ENCODE data around the gene LRP1B.
A peak's percentile ranks its signal among the peaks of the same experiment; 100 is the strongest.

Gene LRP1B

DNA sequence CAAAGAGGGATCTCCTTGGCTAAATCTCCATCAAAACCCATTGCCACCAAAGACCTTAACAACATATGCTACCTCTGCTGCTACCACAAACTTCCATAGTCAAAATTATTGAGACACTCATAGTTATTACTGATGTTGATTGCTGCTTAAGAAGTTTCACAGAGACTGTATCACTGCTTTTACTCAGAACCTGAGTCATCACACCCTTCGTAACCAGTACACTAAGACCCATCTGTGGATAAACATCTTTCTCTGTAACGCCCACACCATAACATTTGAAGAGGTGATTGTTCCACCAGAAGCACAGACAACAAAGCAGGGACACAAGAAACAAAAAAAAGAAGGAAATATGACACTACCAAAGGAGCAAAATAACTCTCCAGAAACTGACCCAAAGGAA, 1563.1 kb downstream of the LRP1B start:
- no peak for DNase-seq

DNA sequence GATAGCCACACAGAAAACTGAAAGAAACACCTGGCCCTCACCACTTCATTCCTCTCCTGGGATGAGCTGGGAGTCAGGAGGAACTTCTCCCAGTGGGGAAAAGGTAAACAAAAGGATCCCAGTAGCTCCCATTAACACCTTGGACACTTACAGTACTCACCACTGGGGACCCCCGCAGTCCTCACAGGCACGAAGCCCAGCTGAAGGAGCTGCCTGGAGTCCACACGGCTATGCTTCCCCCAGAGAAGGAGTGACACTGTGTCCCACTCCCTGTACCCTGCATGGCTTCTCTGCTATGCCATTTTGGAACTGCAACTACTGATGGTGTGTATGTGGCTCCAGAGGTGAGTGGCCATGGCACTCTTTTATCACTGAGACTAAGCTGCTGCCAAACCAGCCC, 1565.1 kb downstream of the LRP1B start:
- DNase-seq = no peak

DNA sequence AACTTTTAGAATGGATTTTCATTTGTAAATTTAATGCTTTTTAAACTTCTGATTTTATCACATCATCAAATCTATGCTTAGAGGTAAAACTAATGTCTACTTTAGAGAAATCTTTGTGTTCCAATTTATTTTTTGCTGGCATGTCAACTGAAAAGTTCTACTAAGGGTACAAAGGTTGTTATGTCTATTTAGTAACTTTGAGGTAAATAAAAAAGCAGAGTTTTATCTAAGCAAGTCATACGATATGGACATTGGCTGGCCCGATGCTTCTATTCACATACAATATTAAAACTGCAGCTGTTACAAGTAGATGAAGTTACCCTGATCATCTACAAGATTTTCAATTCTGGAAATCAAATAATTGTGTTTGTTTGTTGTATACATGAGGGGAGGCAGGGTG, 1575.1 kb downstream of the LRP1B start:
- DNase-seq = no peak

DNA sequence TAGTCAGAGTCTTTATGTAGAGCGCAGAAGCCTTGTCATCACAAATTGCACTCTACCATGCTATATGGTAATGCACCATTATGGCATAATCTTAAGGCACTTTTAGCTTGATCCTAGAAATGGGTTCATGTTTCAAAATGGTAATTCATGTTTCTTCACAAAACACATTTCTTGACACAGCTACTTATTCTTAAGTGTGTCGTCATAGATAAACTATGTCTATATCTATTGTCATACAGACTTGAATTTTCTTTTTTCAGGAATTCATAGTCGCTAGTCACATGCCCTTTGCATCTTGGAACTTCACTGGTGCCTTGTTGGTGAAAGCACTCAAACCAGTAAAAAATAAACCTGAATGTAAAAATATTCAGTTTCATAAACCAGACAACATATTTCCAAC, 1578.2 kb downstream of the LRP1B start:
- no peak for DNase-seq

DNA sequence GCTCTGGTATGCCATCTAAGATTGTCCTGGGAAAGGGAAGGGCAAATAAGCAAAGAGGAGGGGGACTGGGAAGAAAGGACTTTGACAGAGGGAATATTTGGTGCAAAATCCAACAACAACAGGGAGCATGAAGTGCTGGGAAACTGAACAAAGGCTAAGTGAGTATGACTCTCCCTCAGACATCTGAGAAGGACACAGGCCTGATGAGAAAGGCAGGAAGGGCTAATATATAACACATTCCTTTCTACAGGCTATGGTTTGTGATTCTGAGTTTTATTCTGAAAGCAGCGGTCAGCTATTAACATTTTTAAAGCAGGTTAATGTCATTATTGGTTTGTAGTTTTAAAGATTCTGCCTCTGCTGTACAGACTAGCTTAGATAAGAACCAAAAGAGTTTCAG, 1579.5 kb downstream of the LRP1B start:
- DNase-seq = no peak

DNA sequence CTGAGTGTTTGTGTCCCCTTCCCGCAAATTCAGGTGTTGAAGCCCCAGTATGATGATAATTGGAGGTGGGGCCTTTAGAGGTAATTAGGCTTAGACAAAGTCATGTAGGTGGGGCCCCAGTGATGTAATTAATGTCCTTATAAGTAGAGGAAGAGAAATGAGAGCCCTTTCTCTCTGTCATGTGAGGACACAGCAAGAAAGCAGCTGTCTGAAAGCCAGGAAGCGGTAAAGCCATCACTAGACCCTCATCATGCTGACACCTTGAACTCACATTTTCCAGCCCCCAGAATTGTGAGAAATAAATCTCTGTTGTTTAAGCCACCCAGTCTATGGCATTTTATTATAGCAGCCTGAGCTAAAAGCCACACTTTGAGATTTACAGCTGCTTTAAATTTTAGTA, 1580.0 kb downstream of the LRP1B start:
- DNase-seq = no peak

DNA sequence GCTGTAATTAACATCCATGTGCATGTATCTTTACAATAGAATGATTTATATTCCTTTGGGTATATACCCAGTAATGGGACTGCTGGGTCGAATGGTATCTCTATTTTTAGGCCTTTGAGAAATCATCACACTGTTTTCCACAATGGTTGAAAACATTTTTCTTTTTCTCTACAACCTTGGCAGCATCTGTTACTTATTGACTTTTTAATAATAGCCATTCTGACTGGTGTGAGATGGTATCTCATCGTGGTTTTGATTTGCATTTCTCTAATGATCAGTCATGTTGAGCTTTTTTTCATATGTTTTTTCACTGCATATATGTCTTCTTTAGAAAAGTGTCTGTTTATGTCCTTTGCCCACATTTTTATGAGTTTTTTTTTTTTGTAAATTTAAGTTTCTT, 1586.0 kb downstream of the LRP1B start:
- peak in 1 of 2 experiments; percentile 8 for DNase-seq

DNA sequence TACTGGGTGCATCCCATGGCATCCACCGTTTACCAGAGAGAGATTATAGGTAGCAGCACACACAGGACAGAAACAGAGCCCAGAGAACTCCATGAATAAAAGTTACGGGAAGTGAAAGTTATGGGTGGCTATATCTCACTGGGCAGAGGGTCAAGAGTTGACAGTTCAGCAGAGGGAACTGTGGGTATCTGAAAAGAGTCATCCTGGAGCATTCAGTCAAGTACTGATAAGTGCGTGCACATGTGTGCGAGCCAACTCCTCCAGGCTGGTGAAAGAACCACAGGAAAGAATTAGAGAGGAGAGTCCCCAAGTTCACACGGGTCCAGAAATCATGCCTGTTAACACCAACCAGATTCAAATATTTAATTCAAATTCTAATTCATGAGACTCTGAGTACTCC, 1588.2 kb downstream of the LRP1B start:
- no peak for DNase-seq

DNA sequence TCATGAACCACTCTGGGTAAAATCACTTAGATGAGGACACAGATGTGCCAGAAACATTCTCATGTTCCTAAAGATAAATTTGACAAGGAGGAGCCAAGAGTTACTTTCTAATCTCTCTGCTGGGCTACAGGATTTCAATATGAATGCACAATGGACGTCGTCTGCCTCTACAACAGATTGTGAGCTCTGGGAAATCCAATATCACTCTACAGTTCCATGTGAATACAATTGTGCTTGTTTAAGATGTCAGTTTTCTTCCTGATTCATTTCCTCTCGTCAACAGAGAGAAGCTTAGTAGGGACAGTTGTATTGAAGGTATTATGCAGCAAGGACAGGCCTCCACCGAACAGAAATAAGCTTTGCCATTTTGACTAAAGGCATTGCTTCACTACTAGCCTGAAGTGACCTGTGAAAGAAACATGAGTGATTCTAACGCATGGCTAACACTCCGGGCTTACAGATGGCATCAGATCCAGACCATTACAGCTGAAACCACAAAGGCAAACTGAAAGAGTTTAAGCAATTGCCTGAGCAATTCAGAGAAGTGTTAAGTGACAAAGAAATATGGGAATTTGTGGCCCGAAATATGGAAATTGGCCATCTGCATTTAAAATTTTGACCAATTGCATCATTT, 1591.5 kb downstream of the LRP1B start:
- DNase-seq = no peak

DNA sequence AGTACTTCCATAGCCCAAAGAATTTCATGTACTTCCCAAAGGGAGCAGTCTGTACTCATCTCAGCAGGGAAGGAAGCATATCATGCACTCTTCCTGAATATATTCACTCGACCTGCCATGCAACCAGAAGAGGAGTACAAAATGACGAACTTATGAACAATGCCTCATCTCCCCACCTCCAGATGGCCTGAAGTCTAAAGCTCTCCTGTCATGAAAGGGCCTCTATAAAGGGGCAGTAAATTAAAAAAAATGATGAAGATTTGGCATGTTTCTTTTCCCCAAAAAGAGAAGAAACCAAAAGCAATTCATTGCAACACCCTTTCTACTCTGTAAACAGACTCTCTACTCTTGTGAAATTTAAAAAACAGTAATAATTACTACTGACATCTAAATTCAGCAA, 1601.1 kb downstream of the LRP1B start:
- no peak for DNase-seq

DNA sequence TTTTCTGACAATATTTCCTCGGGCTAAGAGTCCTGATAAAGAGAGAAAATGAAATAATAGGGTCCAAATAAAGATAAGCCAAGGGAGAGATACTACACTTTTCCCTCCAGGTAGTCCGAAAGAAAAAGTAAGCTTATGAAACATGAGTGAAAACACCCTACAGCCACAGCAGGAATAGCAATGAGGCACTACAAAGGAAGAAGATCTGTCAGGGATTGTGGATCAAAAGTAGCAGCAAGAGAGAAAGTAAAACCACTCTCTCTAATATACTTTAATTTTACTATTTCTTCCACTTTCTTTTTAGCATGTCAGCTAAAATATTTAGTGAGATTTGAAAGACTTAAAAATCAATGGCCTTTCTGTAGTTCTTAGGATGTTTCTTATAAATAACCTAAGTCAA, 1601.8 kb downstream of the LRP1B start:
- no peak for DNase-seq

DNA sequence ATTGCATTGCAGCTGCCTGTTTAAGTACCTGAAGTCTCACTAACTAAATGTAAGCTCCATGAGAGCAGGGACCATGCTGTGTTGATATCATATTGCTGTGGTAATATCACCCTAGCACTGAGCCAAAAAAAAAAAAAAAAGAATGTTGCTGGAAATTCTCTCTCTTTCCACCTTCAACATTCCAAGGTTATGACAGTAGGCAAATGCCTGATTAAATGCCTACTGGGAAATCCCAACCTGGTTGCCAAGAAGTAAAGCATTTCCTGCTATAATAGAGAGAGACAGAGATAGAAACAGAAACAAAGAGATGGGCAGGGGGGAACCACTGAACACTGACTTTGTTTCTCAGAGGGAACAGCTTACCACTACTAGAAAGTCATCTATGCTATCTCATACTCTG, 1604.2 kb downstream of the LRP1B start:
- no peak for DNase-seq

DNA sequence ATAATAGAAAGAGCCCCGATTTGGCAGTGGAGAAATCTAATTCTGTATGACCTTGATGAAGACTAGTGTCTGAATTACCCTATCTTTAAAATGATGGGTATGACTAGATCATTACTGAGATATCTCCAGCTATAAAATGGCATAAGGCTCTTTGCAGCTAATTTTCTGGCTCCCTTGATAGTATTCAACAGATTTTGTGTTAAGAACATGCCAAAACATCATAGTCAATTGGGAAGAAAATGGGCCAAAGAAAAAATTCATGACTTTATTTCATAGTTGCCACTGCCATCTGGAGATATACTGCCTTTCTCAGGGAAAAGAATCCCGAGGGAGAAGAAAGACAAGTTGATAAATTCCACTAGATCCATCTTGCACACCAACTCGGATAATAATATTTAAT, 1618.7 kb downstream of the LRP1B start:
- no peak for DNase-seq

DNA sequence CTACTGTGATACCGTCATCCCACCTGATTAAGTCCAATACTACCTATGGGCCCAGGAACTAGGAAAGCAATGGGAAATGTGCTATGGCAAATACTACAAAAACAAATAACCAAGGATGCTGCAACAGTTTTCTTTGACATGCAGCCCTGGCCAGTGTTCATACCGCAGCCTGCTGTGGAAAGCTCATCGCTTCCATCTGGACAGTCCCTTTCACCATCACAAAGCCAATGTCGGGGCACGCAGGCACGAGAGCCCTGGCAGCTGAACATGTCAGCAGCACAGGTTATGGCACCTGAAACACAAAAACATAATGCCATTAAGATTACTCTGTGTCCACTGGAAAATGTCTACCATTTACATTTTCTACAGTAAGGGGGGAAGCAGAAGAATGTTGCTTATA, 1621.1 kb downstream of the LRP1B start:
- DNase-seq = no peak

DNA sequence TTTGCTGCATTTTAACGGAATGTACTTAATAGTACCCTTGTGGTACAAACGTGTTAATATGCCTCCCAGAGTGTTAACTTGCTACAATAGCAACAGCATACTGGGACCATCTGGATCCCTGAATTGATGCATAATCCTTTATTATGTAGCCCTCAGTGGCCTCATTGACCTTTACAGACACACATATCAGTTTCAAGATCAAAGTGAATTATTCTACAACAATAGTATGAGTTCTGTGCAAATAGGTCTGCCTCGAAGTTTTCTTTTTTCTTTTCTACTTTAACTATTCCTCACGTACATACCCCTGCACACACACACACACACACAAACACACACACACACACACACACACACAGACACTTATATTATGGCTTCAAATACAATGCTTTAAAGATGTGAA, 1622.1 kb downstream of the LRP1B start:
- no peak for DNase-seq

DNA sequence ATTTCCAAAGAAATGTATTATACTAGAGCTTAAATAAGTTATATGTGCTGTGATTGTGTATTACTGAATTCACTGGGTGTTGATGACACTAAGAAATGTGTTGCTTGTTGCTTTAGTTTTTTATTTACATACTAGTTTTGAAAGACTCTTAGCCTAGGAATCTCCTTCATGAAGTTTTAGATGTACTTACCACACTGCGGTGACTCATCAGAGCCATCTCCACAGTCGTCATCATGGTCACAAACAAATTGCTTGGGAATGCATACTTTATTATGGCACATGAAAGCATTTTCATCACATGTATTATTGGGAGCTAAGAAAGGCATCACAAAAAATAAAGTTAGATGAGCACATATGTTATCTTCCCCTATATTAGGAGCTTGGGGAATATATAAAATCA, 1624.2 kb downstream of the LRP1B start:
- no peak for DNase-seq

DNA sequence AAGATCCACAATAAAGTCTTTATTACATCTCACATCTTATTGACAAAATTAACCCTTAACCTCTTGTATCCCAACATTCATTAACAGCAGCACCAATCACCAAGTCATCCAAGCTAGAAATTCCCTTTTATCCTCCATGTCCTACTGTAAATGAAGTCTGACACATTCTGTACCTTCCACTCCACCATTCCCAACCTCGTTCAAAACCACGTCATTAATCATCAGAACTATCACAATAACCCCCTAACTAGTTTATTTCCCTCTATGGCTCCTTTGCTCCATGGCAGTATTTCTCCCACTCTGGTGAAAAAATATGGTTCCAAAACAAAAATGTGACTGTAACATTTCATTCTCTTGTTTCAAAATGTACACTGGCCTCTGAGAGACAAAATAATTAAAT, 1626.2 kb downstream of the LRP1B start:
- no peak for DNase-seq

DNA sequence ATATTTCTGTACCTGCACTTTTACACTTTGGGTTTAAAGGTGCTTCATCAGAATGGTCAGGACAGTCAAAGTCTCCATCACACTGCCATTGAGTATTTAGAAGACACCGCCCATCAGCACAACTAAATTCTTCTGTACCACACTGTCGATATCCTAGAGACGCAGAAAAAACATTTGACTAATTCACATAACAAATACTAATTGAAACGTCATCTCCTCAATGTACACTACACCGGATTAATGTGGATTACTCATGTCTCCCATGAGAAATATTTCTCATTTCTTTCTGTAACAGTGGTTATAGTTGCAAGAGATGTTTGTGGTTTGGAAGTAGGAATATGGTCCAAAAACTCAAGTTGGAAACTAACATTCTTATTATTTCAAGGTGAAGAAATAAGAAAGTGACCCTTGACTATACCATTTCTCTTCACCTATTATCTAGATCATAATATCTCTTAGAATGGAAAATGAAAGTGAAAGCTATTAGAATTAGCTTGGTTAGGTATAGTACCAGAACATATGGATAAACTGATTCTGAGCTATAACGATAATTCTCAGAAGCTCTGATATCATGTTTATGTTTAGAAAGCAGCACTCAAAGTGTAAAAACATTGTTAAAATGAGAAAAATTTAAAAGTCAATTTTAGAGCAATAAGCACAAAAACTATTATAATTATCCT, 1627.7 kb downstream of the LRP1B start:
- no peak for DNase-seq

DNA sequence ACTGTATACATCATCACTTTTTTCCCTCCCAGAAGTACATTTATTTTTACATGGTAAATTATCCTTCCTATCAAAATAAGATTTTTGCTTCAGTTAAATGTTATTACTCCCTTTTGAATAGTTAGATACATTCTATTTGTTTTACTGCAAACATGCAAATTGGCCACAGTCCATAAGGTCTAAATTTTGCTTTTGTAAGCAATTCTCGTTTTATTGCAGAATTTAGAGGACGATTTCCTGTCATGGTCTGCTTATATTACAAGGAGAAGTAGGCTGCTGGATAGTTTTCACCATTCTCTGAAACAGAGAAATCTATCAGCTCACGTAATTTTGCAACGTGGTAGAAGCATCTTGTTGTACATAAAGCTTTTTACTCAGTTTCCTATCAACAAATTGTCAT, 1632.5 kb downstream of the LRP1B start:
- DNase-seq = no peak

DNA sequence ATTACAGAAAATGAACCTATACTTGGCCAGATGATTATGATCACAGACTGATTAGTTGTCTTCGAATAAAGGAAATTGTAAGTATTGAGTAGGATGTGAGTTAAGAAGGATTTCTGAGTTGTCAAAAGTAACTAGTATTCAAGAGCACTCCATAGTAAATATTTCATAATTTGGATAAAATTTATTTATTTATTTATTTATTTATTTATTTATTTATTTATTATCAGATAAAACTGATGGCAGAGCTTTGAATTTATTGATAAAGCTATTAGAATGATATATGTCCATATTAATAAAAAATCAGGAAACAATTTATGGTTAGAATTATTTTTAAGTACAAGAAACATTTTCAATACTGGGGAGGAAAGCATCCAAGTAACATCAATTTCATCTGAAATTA, 1634.1 kb downstream of the LRP1B start:
- DNase-seq = no peak

DNA sequence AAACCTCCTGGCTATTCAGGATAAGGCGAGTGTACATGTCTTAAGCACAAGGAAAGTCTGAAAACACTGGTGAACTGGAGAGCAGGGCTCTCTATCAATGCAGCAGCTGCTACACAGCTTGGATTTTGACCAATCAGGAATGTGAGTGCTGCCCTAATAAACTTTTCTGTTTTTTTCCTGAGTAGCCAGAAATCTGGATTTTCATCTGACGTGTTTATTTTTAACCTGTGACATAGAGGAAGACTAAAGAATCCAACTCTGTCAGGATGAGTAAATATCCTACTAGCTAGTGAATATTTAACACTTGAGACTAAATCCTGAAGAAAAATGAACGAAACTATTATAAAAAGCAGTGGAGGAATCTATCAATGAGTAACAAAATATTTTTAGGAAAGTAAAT, 1638.9 kb downstream of the LRP1B start:
- DNase-seq = no peak

DNA sequence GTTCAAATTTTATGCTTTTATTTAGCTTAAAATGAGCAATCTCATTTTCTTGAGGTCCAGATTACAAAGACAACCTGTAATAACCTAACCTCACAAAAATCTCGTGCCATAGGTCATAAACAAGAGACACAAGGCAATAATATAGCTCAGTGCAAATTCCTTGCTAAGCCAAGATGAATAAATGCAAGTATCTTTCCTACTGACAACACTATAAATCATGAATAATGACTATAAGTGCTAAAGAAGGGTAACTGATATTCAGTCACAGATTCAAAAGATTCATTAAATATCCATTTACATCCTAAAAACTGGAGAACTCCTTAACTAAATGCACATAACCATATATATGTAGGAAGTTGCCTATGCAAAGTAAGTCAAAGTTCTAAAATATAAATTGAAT, 1641.6 kb downstream of the LRP1B start:
- DNase-seq = no peak

DNA sequence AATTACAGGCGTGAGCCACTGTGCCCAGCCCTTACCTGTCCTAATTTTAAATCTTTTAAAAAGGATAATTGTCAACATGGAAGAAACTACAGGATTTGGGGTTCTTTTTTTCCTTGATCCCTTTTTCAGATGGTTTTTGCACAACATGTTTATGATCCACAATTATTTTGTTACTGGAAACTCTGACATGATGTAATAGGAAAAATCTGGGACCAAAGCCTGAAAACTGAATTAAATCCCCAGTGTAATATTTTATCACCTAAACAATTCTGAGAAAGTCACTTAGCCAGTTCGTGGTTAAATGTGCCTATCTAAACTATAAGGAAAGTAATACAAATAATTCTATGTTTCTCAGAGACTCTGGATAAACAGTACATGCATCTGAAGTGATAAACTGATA, 1649.7 kb downstream of the LRP1B start:
- DNase-seq = no peak

DNA sequence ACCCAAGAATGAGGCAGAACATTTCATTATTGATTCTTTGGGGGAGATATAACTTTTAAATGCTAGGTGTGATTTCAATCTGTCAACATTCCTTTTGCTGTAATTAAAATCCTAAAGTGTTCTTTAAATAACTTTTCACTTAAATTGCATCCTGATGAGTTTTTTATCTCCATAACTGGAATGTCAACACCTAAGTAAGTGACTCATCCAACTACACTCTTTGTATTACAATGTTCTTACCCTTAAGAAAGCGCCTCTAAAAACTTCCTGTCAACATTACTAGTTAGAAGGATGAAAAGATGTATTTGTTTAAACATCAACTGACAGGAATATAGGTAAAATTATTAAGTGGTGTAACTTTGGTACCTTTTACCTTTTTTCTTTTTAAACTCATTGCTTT, 1657.0 kb downstream of the LRP1B start:
- DNase-seq = no peak

DNA sequence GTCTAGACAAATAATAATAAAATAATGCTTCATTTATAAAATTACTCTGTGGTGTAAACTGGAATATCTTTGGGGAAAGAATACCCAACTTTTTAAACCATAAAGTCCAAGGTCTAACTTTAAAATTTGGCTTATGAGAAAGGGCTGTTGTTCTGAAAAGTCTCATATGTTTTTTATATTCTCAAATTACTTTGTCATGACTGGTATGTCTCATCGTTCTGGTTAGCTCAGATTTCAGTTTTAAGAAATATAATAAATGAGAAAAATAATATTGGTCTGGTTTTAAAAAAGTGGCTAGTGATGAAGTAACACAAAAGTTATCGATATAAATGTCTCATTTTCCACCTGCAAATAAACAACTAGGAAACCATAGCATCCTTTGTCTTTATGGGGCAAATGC, 1658.1 kb downstream of the LRP1B start:
- DNase-seq = no peak

All from NCI-H526 (cell line).